Astrocyte (in vitro differentiated cells and primary cell): ENCODE results near the gene PYGM.

ENCODE experiments used
- EZH2 ChIP-seq: IDR thresholded peaks from 2 replicates; pipeline ENCODE4 v1.6.1; 2012; ENCODE audit warnings: mild to moderate bottlenecking, low read length, inconsistent platforms; ENCODE audit not compliant: insufficient read depth
- TF ChIP-seq, protein P1 (sequence below): IDR thresholded peaks from 2 replicates; pipeline ENCODE4 v1.5.1; 2011; ENCODE audit warnings: low read depth, mild to moderate bottlenecking, inconsistent platforms, low read length, moderate library complexity; ENCODE audit not compliant: insufficient read depth

DNA sequence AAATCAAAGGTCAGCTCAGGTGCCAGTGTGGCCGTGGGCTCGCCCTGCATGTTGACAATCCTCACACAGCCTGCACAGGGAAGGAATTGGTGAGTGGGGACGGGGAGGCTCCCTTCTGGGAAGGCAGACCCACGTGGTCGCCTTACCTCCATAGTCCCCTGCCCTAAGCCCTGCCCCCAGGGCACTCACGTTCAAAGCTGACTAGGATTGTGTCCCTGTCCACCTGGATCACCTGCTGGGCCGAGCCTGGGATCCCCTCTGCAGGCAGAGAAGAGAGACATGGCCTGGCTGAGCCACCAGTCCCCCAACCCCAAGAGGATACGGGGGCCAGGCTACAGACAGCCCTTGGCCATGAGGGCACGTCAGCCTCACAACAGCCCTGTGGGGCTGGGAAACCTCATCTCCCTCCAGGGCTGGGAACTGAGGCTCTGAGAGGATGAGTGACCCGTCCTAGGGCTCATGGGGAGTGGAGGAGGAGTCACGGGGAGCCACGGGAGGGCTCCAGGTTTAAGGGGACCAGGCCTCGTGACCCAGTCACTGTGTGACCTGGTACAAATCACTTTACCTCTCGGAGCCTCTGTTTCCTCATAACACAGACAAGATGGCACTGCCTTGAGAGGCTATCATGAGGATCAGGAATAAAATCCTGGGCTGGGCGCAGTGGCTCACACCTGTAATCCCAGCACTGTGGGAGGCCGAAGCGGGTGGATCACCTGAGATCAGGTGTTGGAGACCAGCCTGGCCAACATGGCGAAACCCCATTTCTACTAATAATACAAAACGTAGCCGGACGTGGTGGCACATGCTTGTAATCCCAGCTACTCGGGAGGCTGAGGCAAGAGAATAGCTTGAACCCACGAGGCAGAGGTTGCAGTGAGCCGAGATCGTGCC lies 30.7 kb upstream of the PYGM start:
- TF ChIP-seq, protein P1, sequence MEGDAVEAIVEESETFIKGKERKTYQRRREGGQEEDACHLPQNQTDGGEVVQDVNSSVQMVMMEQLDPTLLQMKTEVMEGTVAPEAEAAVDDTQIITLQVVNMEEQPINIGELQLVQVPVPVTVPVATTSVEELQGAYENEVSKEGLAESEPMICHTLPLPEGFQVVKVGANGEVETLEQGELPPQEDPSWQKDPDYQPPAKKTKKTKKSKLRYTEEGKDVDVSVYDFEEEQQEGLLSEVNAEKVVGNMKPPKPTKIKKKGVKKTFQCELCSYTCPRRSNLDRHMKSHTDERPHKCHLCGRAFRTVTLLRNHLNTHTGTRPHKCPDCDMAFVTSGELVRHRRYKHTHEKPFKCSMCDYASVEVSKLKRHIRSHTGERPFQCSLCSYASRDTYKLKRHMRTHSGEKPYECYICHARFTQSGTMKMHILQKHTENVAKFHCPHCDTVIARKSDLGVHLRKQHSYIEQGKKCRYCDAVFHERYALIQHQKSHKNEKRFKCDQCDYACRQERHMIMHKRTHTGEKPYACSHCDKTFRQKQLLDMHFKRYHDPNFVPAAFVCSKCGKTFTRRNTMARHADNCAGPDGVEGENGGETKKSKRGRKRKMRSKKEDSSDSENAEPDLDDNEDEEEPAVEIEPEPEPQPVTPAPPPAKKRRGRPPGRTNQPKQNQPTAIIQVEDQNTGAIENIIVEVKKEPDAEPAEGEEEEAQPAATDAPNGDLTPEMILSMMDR = no peak
- no peak for TF ChIP-seq EZH2
